Right lobe of liver (tissue), 4 donors: ENCODE measurements around the gene AOX1.

Experiments used
- CTCF ChIP-seq, 4 donors: fragments of 200-600 bp in 3 of 4; fragments of 450-650 bp in 1 of 4; IDR thresholded peaks; one replicate each; pipeline versions ENCODE4 v1.5.1 to v1.8.0; 2016 to 2022; ENCODE audit warnings: antibody characterized with exemption in 4 of 4, mild to moderate bottlenecking in 2 of 4
- POLR2A ChIP-seq: fragments of 450-650 bp; IDR thresholded peaks from one replicate; pipeline ENCODE4 v1.6.1; 2017; ENCODE audit warnings: antibody characterized with exemption, mild to moderate bottlenecking
- donor health status: DM: no; HTN: no; CAD: no.
- donor health status: DM: no; HTN: no; CAD: no.
- donor health status: DM: no; HTN: yes; CAD: no.

- TF ChIP-seq POLR2A: no peak
- no peak for TF ChIP-seq CTCF (IDR thresholded peaks at IDR 0.05)
Measured at GRCh38 chr2:200673191-200673590, 87.4 kb downstream of the AOX1 start.
